MM.1S (cell line): Measurements from ENCODE around the gene GNPNAT1.

Experiments used
- CTCF ChIP-seq: fragments of 300-600 bp; sonication (generic); IDR thresholded peaks from 2 replicates; pipeline ENCODE4 v1.5.1; 2016; ENCODE audit warnings: antibody characterized with exemption, low read length, mixed read lengths
- EZH2 ChIP-seq: fragments of 300-600 bp; sonication (generic); optimal IDR thresholded peaks from 2 replicates; pipeline ENCODE3; 2017; ENCODE audit warnings: low read depth, mild to moderate bottlenecking, antibody characterized with exemption, low read length, mixed read lengths
- EZH2phosphoT487 ChIP-seq: fragments of 300-600 bp; sonication (generic); IDR thresholded peaks from 2 replicates; pipeline ENCODE4 v1.6.1; 2018; ENCODE audit warnings: antibody characterized with exemption, low read length

DNA sequence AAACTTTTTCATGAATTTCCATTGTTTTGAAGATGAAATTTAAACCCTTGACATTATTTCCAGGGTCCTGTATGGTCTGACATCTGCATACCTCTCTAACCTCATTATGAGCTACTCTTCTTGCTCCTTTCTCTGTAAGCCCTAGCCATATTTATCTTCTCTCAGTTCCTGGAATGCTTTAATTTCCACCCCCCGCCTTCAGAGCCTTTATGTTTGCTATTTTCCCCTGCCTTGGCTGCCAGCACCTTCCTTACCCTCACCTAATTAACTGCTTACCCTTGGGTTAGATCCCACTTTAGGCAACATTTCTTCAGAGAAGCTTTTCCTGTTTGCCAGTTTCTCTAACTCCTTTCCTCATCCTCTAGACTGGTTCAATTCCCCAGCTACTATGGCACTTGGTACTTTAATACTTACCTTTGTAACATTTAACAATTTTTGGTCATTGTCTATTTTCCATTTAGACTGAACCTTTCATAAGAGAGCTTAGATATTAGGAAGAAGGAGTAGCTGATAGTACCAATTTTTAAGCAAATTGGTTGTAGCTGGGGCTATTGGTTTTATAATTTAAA is 55.4 kb downstream of the GNPNAT1 start:
- TF ChIP-seq CTCF (no peak), EZH2phosphoT487 (no peak), EZH2 (no peak)
